ENCODE data around the gene KANK2.
"Not testable (repeated sequence)": the region's sequence is repeated elsewhere in the genome, so short reads cannot be mapped to it uniquely, and the experiment has no call there.

KANK2 gene

DNA sequence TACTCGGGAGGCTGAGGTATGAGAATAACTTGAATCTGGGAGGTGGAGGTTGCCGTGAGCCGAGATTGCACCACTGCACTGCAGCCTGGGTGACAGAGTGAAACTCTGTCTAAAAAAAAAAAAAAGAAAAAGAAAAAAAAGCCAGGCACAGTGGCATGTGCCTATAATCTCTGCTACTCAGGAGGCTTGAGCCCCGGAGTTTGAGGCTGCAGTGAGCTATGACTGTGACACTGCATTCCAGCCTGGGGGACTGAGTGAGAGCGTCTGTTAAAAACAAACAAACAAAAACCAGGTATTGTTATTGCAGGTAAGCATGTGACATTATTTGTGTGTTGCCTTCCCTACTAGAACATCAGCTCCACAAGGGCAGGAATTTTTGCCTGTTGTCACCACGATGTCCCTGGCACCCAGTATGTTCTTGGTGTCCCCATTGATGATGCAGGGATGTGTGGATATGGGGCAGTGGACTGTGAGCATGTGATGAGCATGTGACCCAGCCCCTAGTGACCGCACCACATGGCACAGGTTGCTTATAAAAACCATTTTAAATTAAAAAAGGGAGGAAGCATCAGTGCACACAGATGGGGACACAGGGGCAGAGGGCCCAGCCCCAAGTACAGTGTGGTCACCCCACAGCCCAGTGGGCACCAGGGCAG lies 1.6 kb upstream of the KANK2 start:
- in situ Hi-C loops (cut with MboI; ENCODE audit: low sequenced_read_pairs): no loop called here

DNA sequence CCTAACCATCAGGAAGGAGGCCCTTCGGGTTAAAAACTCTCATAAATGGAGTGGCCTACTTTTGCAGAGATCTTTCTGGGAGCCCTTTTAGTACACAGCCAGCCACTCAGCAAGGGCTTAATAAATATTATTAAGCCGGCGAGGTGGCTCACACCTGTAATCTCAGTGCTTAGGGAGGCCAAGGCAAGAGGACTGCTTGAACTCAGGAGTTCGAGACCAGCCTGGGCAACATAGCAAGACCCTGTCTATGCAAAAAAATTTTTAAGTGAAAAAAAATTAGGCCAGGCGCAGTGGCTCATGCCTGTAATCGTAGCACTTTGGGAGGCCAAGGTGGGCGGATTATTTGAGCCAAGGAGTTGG lies 810 bp upstream of the KANK2 start:
- in situ Hi-C loops (cut with MboI; ENCODE audit: low sequenced_read_pairs): no loop called here

DNA sequence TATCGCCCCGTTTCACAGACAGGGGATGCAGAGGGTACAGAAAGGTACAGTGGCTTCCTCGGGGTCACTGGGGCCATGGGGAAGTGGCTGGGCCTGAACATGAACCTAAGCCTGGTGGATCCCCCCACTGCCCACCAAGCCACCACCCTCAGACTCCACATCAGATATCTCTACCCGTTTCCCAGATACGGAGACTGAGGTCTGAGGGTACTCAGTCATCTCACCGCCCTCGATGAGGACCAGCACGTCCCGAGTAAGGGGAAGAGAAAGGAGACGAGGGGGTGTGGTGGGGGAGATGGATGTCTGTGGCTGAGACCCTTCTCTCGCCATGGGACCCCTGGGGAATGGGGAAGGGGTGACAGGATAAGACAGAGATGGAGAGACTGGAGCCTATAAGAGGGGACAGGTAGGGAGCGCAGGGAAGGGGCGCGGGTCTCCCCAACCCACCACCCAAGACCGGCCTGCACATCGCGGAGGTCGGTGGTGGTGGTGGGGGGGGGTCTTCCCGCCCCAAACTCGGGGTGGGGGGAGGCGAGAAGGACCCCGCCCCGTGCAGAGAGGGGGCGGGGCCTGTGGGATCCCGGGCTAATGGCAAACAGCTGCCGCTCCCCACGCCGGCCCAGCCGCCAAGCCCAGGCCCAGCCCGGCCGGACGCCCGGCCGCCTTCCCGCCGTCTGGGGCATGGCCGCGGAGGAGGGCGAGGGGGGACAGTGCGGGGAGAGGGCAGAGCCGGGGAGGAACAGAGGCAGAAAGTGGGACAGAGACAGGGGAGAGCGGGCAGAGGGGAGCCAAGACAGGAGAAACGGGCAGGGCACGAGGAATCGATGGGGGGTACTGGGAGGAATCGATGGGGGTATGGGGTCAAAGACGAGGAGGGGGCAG lies 698 bp downstream of the KANK2 start:
- in situ Hi-C loops (cut with MboI; ENCODE audit: low sequenced_read_pairs): no loop called here

DNA sequence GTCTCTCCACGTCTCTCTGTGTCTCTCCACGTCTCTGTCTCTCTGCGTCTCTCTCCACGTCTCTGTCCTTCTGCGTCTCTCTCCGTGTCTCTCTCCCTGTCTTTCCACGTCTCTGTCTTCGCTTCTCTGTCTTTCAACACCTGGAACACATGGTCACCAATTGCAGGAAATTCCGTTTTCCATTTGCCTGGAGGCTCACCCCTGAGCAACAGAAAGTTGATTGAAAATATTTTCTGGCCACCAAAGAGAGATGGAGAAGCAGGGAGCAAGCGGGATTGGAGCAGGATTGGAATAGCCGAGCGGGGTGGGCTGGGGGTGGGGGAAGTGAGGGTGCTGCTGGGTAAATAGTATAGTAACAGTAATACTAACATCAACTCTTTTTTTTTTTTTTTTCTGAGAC lies 1.7 kb downstream of the KANK2 start:
- in situ Hi-C loops (cut with MboI; ENCODE audit: low sequenced_read_pairs): no loop called here

GRCh38 chr19:11194656-11195558 lies 2.4 kb downstream of the KANK2 start:
- in situ Hi-C loops (cut with MboI; ENCODE audit: low sequenced_read_pairs): no loop called here

- in situ Hi-C loops (cut with MboI; ENCODE audit: low sequenced_read_pairs): no loop called here
These were observed 3.2 kb downstream of the KANK2 start for GRCh38 chr19:11194173-11194572.

- in situ Hi-C loops (cut with MboI; ENCODE audit: low sequenced_read_pairs): no loop called here
These were observed 4.1 kb downstream of the KANK2 start for GRCh38 chr19:11192957-11193939.

GRCh38 chr19:11191934-11192333 lies 5.4 kb downstream of the KANK2 start:
- in situ Hi-C loops (cut with MboI; ENCODE audit: low sequenced_read_pairs): no loop called here

- in situ Hi-C loops (cut with MboI; ENCODE audit: low sequenced_read_pairs): no loop called here
These were observed 6.0 kb downstream of the KANK2 start for GRCh38 chr19:11191273-11191755.

- in situ Hi-C loops (cut with MboI; ENCODE audit: low sequenced_read_pairs): no loop called here
These were observed 6.8 kb downstream of the KANK2 start for GRCh38 chr19:11190501-11190900.

- in situ Hi-C loops (cut with MboI; ENCODE audit: low sequenced_read_pairs): no loop called here
These were observed 9.9 kb downstream of the KANK2 start for GRCh38 chr19:11187441-11187840.

DNA sequence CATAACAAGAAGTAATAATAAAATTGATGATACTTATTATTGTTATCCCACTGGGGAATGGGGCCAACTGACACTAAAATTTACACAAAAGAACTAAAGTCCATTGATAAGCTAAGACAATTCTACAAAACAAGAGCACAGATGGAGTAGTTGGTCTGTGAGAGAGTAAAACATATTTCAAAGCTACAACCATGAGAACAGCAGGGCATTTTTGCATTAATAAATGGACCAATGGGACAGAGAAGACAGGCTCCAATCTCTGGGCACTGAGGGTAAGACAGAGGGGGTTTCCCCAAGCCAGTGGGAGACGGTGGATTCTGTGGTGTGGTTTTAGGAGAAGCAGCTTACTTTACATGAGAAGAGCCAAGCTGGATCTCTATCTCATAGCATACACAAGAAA lies 14.4 kb downstream of the KANK2 start:
- in situ Hi-C loops (cut with MboI; ENCODE audit: low sequenced_read_pairs): no loop called here

DNA sequence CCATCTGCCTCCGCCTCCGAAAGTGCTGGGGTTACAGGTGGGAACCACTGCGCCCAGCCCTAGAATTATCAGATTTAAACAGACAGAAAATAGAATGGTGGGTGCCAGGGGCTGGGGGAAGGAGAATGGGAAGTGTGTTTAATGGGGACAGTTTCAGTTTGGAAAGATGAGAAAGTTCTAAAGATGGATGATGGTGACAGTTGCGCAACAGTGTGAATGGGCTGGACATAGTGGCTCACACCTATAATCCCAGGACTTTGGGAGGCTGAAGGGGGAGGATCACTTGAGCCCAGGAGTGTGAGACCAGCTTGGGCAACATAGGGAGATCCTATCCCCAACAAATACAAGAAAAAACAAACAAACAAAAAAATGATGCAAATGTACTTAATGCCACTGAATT lies 15.9 kb downstream of the KANK2 start:
- in situ Hi-C loops (cut with MboI; ENCODE audit: low sequenced_read_pairs): no loop called here

GRCh38 chr19:11180975-11181374 lies 16.4 kb downstream of the KANK2 start:
- in situ Hi-C loops (cut with MboI; ENCODE audit: low sequenced_read_pairs): not testable (repeated sequence)

GRCh38 chr19:11180346-11180745 lies 17.0 kb downstream of the KANK2 start:
- in situ Hi-C loops (cut with MboI; ENCODE audit: low sequenced_read_pairs): no loop called here

DNA sequence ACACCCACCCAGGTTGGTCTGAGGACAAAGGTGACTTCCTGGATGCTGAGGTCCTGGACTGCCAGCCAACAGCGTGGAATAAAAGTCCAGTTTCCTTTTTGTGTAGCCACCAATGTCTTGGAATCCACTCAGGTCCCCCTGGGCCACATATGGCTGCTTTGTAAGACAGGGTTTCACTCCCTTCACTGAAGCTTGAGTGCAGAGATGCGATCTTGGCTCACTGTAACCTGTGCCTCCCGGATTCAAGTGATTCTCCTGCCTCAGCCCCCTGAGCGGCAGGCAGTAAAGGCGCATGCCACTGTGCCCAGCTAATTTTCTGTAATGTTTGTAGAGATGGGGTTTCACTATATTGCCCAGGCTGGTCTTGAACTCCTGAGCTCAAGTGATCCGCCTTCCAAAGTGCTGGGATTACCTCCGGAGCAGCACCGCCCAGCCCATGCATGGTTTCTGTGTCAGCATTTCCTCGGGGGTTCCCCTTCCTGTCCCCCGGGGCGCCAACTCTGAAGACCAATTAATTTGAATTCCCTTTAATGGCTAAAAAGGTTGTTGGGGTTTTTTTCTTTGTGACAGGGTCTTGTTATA lies 17.5 kb downstream of the KANK2 start:
- in situ Hi-C loops (cut with MboI; ENCODE audit: low sequenced_read_pairs): no loop called here

GRCh38 chr19:11179145-11179465 lies 18.2 kb downstream of the KANK2 start:
- in situ Hi-C loops (cut with MboI; ENCODE audit: low sequenced_read_pairs): not testable (repeated sequence)

DNA sequence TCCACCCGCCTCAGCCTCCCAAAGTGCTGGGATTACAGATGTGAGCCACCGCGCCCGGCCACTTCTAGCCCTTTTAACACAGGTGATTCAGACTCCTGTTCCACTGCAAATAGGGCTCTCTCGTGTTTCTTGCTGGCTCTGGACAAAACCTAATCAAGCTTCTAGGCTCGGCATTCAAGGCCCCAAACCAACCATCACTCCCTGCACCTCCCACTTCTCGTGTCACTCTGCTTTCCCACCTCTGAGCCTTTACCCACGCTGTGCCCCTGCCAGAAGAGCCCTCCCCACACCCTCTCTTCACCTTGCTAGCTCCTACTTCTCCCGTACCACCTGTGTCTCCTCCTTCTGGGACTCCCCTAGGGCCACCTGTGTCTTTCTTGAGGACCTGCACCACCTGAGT lies 19.8 kb downstream of the KANK2 start:
- in situ Hi-C loops (cut with MboI; ENCODE audit: low sequenced_read_pairs): no loop called here

DNA sequence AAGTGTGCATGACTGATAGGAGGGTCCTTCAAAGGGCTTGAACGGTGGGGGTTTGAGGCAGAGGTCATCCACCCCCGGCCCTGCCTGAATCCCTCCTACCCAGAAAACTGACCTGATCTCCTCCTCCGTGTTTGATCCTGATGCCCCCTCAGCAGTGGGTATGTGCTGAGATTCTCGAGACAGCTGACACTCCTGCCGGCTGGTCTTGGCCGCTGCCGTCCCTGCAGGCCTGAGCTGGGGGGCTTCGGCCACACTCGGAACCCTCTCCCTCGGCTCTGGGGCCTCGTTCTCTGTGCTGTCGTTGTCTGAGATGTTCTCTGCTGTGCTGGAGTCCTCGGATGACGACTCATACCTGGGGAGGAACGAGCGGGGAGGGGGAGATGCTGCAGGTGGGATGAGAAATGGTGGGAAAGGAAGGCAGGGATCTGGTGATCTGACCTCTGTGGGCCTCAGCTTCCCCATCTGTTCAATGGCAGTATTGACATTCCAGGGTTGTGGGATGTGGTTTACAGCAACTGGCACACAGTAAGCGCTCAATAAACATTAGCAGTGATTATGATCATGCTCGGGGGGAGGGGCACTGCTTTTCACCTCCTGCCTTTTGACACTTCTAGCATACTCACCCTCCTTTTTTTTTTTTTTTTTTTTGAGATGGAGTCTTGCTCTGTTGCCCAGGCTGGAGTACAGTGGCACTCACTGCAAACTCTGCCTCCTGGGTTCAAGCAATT lies 20.7 kb downstream of the KANK2 start:
- in situ Hi-C loops (cut with MboI; ENCODE audit: low sequenced_read_pairs): no loop called here
